HG03064 (cell line): Measurements from ENCODE around the gene ABHD10.

ENCODE experiments used
- ATAC-seq: cut with Tn5 transposase; IDR thresholded peaks from one replicate; pipeline ENCODE4 v1.9.1; 2021; ENCODE audit warnings: low read depth; ENCODE audit not compliant: unreplicated experiment

ABHD10 gene

GRCh38 chr3:111978583-111979433 is at the start of gene ABHD10:
ABHD10 (plus strand) TSS chr3:111979026; CDS start chr3:111979062, 36 bp downstream.
- peak; percentile 96 for ATAC-seq

- ATAC-seq, result no peak
These were observed 49.3 kb upstream of the ABHD10 start for GRCh38 chr3:111929484-111929883.

- no peak for ATAC-seq
These were observed 45.9 kb upstream of the ABHD10 start for GRCh38 chr3:111932946-111933345.

GRCh38 chr3:111936191-111936841 is 42.5 kb upstream of the ABHD10 start:
- ATAC-seq, result no peak

GRCh38 chr3:111936967-111937366 is 41.9 kb upstream of the ABHD10 start:
- ATAC-seq, result no peak

- ATAC-seq, result no peak
These were observed 41.0 kb upstream of the ABHD10 start for GRCh38 chr3:111937871-111938270.

DNA sequence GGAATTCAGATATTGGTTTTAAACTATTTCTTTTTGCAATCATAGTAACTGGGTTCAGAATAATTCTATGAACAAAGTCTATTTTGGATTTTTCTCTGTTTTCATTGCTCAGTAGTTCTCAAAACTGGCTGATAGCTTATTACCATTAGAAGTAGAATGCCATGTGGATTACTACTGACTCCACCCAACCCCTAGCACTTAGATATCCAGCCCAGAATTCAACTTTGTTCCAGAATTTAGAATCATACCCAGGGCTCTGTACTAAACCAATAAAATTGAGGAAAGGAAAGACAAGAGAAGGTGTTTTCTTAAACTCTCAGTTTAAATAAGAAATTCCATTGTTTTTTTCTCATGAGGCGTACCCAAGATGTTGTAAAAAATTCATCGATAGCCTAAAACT is 39.0 kb upstream of the ABHD10 start:
- no peak for ATAC-seq

DNA sequence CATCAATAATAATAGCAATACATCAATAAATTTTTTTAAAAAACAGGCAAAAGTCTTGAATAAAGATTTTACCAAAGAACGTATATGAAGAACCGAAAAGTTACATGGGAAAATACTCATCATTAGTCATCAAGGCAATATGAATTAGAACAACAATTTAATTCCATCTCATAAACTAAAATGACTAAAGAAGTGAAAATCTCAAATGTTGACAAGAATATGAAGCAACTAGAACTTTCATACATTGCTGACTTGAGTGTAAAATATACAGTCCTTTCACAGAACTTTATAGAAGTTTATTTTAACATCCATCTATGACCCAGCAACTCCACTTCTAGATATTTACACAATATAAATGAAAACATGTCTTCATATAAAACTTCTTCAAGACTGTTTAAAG is 35.3 kb upstream of the ABHD10 start:
- no peak for ATAC-seq

DNA sequence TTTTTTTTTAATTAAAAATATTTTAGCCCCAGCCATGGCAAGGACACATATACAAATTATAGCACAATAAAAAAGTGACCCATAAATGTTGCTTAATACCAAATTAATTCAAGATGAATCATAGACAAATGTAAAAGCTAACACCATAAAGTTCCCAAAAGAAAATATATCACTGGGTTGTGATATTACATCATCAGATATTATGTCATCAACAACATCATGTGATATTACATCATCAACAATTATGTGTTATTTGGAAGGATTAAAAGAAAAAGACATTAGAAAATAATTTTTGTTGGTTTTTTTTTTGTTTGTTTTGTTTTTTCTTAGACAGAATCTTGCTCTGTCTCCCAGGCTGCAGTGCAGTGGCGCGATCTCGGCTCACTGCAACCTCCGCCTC is 34.5 kb upstream of the ABHD10 start:
- no peak for ATAC-seq

DNA sequence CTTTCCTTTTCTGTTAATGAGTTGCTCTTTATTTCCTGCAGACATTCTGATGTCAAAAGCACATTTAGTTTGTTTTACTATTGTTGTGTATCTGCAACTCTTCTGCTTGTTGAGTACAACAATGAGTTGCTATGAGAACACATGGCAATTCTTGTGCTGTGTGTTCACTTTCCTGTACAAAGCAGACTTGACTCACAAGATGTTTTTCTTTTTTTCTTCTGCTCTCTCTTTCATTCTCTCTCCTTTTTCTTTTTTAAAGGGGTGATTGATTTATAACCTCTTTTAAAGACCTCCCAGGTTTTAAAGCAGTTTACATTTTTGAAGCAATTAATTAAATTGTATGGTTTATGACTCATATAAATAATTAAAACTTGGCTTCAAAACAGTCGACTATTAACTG is 31.6 kb upstream of the ABHD10 start:
- no peak for ATAC-seq

- ATAC-seq, result no peak
These were observed 30.0 kb upstream of the ABHD10 start for GRCh38 chr3:111948786-111949185.

GRCh38 chr3:111949712-111950111 is 29.1 kb upstream of the ABHD10 start:
- no peak for ATAC-seq

DNA sequence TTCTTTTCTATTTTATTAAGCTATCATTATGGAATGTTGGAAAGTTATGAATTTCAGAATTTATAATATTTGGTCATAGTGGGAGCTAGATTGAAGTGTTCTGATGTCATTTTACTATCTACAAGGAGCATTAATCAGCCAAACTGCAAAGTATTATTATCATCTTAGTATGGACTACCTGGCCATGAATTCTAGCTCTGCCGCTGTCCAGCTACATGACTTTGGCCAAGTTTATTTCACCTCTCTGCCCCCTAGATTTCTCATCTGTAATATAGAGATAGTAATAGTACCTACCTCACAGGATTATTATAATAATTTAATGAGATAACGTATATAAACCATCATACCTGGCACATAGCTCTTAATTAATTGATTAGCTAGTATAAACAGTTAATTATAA is 27.8 kb upstream of the ABHD10 start:
- no peak for ATAC-seq

DNA sequence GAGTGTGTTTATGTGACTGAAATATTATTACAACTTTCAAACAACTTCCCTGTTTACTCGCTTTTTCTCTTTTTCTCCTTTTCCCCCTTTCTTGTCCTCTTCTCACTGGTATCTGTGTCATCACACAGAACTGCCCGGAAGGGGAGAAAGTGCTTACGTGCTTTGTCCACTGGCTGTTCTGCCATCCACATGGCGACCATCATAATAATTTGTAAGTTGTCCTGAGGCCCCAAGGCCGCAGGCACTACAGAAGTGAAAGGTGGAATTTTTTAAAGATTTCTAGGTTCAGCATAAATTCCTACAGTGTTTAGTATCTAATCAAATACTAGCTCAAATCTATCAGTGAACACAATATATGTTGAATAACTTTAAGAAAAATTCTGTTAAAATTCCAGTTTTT is 26.7 kb upstream of the ABHD10 start:
- no peak for ATAC-seq

DNA sequence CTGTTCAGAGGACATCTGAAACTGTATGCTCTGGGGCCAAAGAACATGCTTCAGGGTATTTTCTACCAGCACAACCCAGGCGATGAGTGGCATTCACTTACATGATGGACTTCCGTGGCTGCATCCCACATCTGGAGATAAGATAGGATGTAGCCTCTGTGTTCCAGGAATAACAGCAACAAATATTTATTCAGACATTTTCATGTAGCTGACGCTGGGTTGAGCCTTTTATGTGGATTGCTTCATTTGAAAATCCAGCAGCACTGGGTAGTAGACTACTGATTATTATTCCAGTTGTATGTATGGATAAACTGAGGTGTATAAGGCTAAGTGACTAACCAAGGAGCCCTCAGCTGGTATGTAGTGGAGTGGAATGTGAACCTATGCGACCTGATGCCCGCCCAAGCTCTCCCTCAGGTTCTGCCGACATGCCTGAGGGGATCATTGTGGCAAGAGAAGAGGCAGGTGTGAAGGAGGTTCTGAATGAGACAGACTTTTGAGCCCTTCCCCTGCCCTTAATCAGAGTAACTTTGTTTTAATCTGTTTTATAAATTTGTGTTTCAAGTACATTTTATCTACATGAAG is 25.9 kb upstream of the ABHD10 start:
- ATAC-seq, result no peak

GRCh38 chr3:111954228-111954990 is 24.4 kb upstream of the ABHD10 start:
- ATAC-seq, result no peak

DNA sequence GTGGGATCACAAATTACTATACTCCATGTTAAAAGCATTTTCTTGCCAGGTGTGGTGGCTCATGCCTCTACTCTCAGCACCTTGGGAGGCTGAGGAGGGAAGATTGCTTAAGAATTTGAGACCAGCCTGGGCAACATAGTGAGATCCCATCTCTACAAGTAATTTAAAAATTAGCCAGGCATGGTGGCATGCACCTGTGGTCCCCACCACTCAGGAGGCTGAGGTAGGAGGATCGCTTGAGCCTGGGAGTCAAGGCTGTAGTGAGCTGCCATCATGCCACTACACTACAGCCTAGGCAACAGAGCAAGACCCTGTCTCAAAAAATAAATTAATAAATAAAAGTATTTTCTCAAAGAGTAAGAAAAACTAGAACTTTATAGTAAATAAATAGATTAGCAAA is 22.9 kb upstream of the ABHD10 start:
- no peak for ATAC-seq

- ATAC-seq, result no peak
These were observed 22.4 kb upstream of the ABHD10 start for GRCh38 chr3:111956449-111956848.

DNA sequence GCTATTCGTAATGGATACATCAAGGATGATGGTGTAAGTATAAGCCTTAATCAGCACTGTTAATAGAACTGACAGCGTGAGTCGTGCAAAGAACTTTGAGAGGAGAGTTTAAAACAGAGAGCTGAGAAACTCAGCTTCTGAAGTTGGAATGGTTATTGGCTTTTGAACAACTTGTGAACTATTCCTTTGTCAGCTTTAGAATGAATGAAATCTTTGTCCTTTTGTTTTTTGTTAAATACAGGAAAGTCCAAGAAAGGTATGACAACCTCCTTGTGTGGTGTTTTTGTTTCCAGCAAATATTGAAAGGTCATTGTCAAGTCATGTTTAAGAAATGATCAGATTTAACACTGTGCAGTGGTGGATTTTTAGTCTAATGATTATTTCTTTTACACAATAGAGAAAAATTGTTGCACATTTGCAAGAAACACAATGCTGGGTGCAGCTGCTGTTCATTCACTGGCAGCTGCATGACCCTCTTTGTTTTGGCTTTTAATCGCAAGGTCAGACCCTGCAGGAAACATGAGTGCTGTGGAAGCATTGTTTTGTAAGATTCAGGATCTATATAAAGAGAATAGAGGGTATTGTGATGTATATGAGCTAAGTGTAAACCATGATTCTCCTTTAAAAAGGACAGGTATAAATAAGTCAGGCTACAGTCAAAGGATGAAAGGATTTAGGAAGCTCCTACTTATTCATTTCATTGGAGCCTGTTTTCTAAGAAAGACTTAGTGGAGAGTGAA is 21.7 kb upstream of the ABHD10 start:
- ATAC-seq, result no peak

- no peak for ATAC-seq
These were observed 17.2 kb upstream of the ABHD10 start for GRCh38 chr3:111961461-111962164.
